AG09319 (cell line): ENCODE data around the gene CYB5D1.

ENCODE experiments used
- DNase-seq: peaks from one replicate; pipeline ENCODE4 v3.0.0-alpha.2; 2010; ENCODE audit warnings: low read depth; ENCODE audit errors: extremely low read depth
- TF ChIP-seq, protein P1 (sequence below): IDR thresholded peaks from 2 replicates; pipeline ENCODE4 v1.5.1; 2011; ENCODE audit warnings: low read depth, mild to moderate bottlenecking, inconsistent platforms, low read length, moderate library complexity

CYB5D1 gene

DNA sequence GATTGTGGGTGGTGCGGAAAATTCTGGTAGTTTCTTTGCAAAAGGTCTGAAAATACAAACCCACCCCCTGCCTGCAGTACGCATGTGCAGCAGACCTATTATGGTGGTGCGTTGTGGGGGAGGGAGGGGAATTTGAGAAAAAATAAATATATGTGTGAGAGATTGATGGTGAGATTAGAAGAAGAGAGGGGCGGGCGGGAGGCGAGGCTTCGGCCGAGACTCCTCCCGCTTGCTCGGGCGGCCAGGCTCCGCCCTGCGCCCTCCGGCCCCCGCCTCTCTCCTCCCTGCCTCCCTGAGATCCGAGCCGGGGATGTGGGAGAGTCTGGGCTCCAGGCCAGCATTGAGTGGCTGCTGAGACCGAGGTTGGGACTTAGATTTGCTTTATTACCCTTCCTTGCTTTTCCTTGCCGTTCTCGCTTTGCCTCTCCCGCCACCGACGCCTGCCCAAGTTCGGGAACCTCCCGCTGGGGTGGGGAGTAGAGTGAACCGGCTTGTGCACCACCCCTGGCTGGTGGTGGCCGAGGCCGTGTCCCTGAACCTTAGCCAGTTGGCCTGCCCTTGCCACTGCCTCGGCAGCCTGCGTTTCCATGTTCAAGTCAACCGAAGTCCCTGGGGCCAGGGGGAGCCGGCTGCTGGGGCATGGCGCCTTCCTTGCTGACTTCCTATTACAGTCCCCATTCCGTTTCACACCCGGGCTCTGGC lies 29.8 kb downstream of the CYB5D1 start:
- TF ChIP-seq, protein P1, sequence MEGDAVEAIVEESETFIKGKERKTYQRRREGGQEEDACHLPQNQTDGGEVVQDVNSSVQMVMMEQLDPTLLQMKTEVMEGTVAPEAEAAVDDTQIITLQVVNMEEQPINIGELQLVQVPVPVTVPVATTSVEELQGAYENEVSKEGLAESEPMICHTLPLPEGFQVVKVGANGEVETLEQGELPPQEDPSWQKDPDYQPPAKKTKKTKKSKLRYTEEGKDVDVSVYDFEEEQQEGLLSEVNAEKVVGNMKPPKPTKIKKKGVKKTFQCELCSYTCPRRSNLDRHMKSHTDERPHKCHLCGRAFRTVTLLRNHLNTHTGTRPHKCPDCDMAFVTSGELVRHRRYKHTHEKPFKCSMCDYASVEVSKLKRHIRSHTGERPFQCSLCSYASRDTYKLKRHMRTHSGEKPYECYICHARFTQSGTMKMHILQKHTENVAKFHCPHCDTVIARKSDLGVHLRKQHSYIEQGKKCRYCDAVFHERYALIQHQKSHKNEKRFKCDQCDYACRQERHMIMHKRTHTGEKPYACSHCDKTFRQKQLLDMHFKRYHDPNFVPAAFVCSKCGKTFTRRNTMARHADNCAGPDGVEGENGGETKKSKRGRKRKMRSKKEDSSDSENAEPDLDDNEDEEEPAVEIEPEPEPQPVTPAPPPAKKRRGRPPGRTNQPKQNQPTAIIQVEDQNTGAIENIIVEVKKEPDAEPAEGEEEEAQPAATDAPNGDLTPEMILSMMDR, result no peak
- peak; percentile 90 for DNase-seq

DNA sequence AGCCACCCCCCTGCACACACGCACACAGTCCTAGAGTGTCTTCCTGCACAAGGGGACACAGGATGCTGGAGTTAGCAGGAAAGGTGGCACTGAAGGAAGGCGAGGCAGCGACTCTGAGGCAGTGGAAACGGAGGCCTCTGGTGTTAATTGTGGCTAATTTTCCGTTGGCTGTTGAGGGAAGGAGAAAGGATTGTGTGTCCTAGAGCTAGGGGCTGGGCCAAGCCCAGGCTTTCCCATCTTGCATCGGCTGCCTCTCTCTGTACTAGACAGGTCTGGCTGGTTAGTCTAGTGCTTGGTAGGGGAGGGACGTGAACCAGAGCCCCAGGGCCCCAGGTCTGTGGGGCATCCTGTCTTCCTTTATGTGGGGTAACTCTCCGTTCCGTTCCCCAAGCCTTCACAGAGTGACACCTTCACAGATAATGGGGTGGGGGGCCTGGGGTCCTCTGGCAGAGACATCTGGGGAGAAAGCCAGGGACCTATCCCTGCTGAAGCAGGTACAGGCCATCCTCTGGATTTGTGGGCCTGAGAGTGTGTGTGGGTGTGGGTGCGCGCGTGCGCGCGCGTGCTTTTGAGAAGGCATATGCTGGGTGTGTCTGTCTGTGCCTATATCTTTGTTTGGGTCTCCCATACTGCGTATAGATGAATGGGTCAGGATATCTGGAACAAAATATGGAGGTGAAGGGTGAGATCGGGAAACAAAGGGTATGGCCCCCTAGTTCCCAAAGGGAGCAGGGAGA lies 30.5 kb downstream of the CYB5D1 start, which contains the start of gene CHD3:
TSS of gene CHD3 (plus strand) at position 606 of the 737 bp plus-strand sequence. CDS start 212 bp downstream, outside the sequence.
- TF ChIP-seq, protein P1, result no peak
- no peak for DNase-seq

DNA sequence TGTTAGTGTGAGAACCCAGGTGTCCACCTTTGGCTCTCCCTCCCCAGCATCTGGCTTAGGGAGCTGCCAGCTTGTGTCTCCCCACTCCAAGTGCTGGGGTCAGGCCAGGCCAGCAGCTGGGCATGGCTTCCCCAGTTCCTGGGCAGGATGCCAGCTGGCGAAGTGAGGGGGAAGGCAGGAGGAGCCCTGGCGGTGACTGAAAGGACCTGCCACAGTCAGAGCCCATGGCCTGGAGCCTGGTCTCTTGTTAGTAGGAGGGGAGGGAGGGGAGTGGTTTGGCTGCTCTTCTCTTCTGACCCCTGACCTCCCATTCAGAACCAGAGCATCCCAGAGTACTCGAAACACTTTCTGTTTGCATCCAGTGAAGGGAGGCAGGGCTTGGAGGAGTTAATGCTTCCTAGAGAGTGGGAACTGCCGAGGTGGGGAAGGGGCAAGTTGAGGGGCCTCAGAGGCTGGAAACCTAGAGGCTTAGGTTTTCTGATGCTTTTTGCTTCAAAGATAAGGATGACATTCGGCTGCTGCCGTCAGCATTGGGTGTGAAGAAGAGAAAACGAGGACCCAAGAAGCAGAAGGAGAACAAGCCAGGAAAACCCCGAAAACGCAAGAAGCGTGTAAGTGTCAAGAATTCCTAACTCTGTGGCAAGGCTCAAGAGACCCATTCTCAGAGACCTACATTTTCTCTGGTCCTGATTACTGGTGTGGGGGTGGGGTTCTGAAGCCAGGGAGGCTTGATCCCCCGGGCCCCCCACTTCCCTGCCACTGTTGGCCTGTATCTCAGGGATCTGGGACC lies 31.6 kb downstream of the CYB5D1 start:
- DNase-seq, result peak; percentile 91
- TF ChIP-seq, protein P1, result peak; percentile 38

DNA sequence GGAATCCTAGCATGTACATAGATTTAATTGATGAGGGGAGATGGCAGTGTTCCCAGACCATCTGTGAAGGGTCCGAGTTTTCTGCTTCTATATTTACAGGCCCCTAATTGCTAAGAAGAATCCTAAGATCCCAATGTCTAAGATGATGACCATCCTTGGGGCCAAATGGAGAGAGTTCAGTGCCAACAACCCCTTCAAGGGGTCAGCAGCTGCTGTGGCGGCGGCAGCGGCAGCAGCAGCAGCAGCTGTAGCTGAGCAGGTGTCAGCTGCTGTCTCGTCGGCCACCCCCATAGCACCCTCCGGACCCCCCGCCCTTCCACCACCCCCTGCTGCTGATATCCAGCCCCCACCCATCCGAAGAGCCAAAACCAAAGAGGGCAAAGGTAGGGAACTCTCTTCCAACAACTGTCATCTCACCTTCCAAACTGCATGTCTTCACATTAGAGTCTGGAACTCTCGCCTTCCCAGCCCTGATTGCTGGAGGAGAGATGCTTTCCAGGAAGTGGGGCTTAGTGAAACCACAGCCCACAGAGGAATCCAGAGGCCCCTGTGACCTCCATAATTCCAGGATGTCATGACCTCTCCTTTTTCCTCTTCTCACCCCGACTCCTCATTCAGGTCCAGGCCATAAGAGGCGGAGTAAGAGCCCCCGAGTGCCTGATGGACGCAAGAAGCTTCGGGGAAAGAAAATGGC lies 35.5 kb downstream of the CYB5D1 start:
- DNase-seq, result no peak
- TF ChIP-seq, protein P1, result no peak

DNA sequence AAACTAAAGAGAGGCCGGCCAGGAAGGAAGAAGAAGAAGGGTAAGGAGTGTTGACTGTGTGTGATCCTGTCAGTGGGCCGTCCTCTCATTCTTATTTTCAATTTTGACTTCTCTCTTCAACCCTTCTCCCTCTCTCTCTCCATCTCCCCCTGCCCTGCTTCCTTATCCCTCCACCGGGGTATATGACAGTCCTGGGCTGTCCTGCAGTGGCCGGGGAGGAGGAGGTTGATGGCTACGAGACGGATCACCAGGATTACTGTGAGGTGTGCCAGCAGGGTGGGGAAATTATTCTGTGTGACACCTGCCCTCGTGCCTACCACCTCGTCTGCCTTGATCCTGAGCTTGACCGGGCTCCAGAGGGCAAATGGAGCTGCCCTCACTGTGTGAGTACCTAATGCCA lies 36.4 kb downstream of the CYB5D1 start:
- no peak for DNase-seq

DNA sequence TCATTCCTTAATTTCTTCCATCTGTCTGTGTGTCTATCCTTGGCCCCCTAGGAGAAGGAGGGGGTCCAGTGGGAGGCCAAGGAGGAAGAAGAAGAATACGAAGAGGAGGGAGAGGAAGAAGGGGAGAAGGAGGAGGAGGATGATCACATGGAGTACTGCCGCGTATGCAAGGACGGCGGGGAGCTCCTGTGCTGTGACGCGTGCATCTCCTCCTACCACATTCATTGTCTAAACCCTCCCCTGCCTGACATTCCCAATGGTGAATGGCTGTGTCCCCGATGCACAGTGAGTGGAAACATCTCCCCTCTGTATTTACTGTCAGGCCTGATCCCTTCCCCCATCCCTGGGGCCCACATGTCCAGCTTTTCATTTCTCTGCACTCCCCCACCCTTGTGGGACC lies 37.1 kb downstream of the CYB5D1 start:
- DNase-seq, result no peak
- TF ChIP-seq, protein P1, result no peak

More for the DNA sequence above, 36.4 kb downstream of the CYB5D1 start:
- TF ChIP-seq, protein P1, result no peak
